Colonic mucosa (tissue), 4 donors: ENCODE results near the gene PFDN2. TPM values are rescaled to one million over a fixed set of nuclear protein-coding genes. Genes with fewer than 3 reads are reported as not detected.

Experiments used
- DNase-seq: peaks from one replicate; pipeline ENCODE4 v3.0.0-alpha.2; 2020
- H3K27ac ChIP-seq: fragments of 200-600 bp; one replicate; pipeline ENCODE4 v1.8.0; 2021
- H3K27me3 ChIP-seq: fragments of 200-600 bp; one replicate; pipeline ENCODE4 v1.8.0; 2021
- H3K36me3 ChIP-seq: fragments of 200-600 bp; one replicate; pipeline ENCODE4 v1.8.0; 2021
- H3K4me1 ChIP-seq: fragments of 200-600 bp; one replicate; pipeline ENCODE4 v1.8.0; 2021; ENCODE audit warnings: mild to moderate bottlenecking
- H3K4me3 ChIP-seq: fragments of 200-600 bp; one replicate; pipeline ENCODE4 v1.8.0; 2021
- H3K9ac ChIP-seq, 2 donors: one replicate each; pipeline ENCODE4 v1.7.0; 2013; ENCODE audit warnings: control low read depth in 2 of 2, low read depth in 2 of 2, low read length in 2 of 2
- H3K9me3 ChIP-seq: fragments of 200-600 bp; one replicate; pipeline ENCODE4 v1.8.0; 2021
- intact Hi-C: fragments of 100-400 bp; cut with DNase I; formaldehyde crosslinking; loops from one replicate; pipeline ENCODE4 v1.14.1; 2022
- total RNA-seq, 2 donors: library from RNA; stranded (reverse); fragmentation: NEBNext Ultra II Directional in 1 of 2; extraction: Animal tissue kit (Norgen Biotek cat#: 25700) in 1 of 2; gene quantifications; one replicate each; pipeline ENCODE4 v1.2.1, GENCODE V29; 2021
- TF ChIP-seq, protein P1 (sequence below): fragments of 200-600 bp; IDR thresholded peaks from one replicate; pipeline ENCODE4 v1.8.0; 2022; ENCODE audit warnings: antibody characterized with exemption, mild to moderate bottlenecking
- donor health status: healthy.
- donor health status: DM: no; HTN: no; CAD: no.
- donor health status: DM: no; HTN: no; CAD: no.

The PFDN2 gene
- total RNA-seq, 2 donors from 2014 or later: 42.7 to 49.6 TPM

DNA sequence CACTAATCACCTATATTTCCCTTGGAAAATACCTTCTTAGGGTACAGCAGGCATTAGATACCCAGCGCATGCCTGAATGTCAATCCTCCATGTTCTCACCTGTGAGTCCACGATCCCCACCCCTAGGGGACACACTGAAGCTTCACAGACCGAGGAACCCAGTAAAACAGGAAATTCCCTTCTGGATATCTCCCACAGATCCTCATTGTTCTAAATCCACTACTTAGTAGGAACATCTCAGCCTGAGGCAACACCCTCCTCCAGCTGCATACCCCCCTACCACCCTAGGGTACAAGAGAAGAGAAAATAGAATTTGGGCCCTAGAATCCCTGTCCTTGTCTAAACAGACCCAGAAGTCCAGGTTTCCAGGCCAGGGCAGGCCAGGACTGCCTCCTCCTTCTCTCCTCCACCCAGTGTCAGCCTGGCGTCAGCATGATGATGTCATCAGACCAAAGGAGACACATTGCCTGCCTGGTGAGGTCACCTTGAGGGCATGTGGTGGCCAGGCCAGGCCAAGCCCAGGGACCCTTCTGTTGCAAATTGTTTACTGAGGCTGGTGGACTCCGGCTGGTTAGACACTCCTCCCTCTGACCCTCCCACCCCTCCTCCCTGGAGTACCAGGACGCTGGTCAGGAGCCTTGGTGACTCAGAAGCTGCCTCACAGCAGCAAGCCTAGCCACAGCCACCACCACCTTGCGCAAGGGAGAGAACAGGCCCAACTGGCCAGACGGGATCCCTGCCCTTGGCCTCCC lies 34.7 kb downstream of the PFDN2 start:
- no peaks in the 10 kb centered on the region for H3K9me3 ChIP-seq
- no peak overlapping the region for H3K4me3 ChIP-seq
- no peak overlapping the region for H3K9ac ChIP-seq
- H3K27ac ChIP-seq: peak overlapping the region; percentile 40
- intact Hi-C loops: no loop called here
- no peaks in the 10 kb centered on the region for H3K27me3 ChIP-seq
- H3K36me3 ChIP-seq: no peaks in the 10 kb centered on the region
- H3K4me1 ChIP-seq: peaks cover 3% of the 10 kb centered on the region
- TF ChIP-seq, protein P1, sequence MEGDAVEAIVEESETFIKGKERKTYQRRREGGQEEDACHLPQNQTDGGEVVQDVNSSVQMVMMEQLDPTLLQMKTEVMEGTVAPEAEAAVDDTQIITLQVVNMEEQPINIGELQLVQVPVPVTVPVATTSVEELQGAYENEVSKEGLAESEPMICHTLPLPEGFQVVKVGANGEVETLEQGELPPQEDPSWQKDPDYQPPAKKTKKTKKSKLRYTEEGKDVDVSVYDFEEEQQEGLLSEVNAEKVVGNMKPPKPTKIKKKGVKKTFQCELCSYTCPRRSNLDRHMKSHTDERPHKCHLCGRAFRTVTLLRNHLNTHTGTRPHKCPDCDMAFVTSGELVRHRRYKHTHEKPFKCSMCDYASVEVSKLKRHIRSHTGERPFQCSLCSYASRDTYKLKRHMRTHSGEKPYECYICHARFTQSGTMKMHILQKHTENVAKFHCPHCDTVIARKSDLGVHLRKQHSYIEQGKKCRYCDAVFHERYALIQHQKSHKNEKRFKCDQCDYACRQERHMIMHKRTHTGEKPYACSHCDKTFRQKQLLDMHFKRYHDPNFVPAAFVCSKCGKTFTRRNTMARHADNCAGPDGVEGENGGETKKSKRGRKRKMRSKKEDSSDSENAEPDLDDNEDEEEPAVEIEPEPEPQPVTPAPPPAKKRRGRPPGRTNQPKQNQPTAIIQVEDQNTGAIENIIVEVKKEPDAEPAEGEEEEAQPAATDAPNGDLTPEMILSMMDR: no peak
- DNase-seq: peak; percentile 90

GRCh38 chr1:161082483-161082882 lies 35.4 kb downstream of the PFDN2 start:
- intact Hi-C loops: no loop called here
- Histone ChIP-seq H3K4me3 (no peak overlapping the region), H3K9ac (no peak overlapping the region), H3K4me1 (peaks cover 3% of the 10 kb centered on the region), H3K9me3 (no peaks in the 10 kb centered on the region), H3K27ac (no peak overlapping the region), H3K36me3 (no peaks in the 10 kb centered on the region), H3K27me3 (no peaks in the 10 kb centered on the region)
- TF ChIP-seq, protein P1: no peak
- no peak for DNase-seq

GRCh38 chr1:161081519-161081918 lies 36.3 kb downstream of the PFDN2 start:
- Histone ChIP-seq H3K27ac (no peak overlapping the region), H3K4me3 (no peak overlapping the region), H3K27me3 (no peaks in the 10 kb centered on the region), H3K9ac (no peak overlapping the region), H3K9me3 (no peaks in the 10 kb centered on the region), H3K4me1 (peaks cover 3% of the 10 kb centered on the region), H3K36me3 (no peaks in the 10 kb centered on the region)
- TF ChIP-seq, protein P1: no peak
- intact Hi-C loops: no loop called here
- DNase-seq: no peak

DNA sequence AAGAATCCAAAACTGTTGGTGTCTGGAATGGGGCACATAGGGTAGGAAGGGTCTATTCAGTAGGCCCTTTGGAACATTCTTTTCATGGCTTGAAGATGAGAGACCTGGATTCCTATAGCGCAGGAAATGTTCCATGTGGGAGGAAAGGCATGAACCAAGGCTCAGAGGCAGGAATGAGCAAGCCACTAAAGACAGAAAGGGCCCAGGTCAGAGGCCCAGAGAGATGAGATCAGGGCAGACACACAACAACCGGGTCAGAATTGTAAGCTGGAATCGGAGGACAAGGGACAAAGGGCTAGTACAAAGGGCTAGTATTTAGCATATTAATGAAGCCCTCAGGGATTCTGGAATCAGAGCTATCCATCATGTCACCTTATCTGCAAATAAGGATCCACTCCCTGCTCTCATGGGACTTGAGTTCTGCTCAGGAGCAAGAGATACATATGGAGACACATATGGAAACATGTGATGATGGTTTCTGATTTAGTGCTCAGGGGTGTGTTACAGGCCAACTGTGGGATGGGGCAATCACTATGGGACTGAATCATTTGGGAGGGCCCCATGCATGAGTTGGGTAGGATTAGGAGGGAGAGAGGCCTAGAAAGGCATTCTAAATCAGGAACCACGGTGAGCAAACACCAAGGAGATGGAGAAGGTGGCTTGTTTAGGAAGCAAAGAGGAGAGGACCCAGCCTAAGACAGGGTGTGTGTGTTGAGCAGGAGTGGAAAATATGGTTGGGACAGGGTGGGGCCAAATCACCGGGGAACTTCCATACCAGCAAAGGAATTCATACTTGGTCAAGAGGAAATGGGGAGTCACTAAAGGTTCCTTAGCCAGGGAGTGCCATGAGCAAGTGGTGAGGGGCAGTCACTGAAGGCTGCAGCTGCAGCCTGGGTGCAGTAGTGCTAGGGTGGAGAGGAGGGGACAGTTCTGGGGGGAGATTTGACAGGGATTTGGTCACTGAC lies 37.1 kb downstream of the PFDN2 start:
- no peak for DNase-seq
- H3K27me3 ChIP-seq: no peaks in the 10 kb centered on the region
- intact Hi-C loops: no loop called here
- H3K9me3 ChIP-seq: no peaks in the 10 kb centered on the region
- TF ChIP-seq, protein P1: no peak
- peaks cover 3% of the 10 kb centered on the region for H3K4me1 ChIP-seq
- no peak overlapping the region for H3K27ac ChIP-seq
- no peak overlapping the region for H3K9ac ChIP-seq
- no peak overlapping the region for H3K4me3 ChIP-seq
- no peaks in the 10 kb centered on the region for H3K36me3 ChIP-seq

DNA sequence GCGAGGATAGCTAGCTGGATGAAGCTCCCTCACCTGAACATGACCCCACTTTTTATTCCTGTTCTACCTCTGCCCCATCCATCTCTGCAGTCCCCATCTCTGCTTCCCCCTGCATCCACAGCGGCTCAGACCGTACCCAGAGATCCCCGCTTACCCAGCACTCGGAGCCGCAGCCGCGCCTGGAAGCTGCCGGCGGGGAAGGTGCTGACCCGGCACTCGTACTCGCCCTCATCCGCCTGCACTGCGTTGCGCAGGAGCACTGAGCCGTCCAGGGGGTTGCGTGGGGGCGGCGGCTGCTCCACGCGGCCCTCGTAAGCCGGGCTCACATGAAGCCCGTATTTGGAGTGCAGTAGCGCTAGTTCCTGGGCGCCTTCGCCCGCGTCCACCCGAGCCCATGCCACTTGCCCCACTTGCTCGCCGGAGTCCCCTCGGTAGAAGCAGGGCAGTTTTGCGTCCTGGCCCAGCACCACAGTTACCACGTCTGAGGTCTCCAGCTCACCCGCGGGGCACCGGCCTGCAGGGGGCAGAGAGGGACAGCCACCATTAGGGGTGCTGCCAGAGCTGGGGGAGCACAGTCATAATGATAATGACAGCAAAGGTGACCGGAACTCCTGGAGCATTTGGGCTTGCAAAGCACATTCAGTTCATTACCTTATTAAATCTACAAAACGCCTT lies 38.3 kb downstream of the PFDN2 start:
- no peaks in the 10 kb centered on the region for H3K36me3 ChIP-seq
- no peaks in the 10 kb centered on the region for H3K9me3 ChIP-seq
- no peak overlapping the region for H3K9ac ChIP-seq
- H3K27me3 ChIP-seq: no peaks in the 10 kb centered on the region
- TF ChIP-seq, protein P1: no peak
- H3K4me3 ChIP-seq: no peak overlapping the region
- no peak for DNase-seq
- intact Hi-C loops: no loop called here
- H3K4me1 ChIP-seq: peaks cover 3% of the 10 kb centered on the region
- no peak overlapping the region for H3K27ac ChIP-seq
